HG03045 (cell line): ENCODE data around the gene LONP1.

Experiments
- ATAC-seq: cut with Tn5 transposase; IDR thresholded peaks from one replicate; pipeline ENCODE4 v1.9.1; 2021; ENCODE audit warnings: mild to moderate bottlenecking, moderate library complexity; ENCODE audit not compliant: unreplicated experiment

The LONP1 gene

GRCh38 chr19:5680084-5680436 is 39.9 kb downstream of the LONP1 start:
- ATAC-seq, result no peak

- ATAC-seq, result no peak
Measured at GRCh38 chr19:5679289-5680083, 40.5 kb downstream of the LONP1 start.

GRCh38 chr19:5678071-5678718 is 41.8 kb downstream of the LONP1 start:
- no peak for ATAC-seq

GRCh38 chr19:5677580-5677979 is 42.4 kb downstream of the LONP1 start:
- ATAC-seq, result no peak

- no peak for ATAC-seq
Measured at GRCh38 chr19:5677136-5677535, 42.8 kb downstream of the LONP1 start.

GRCh38 chr19:5676772-5677105 is 43.2 kb downstream of the LONP1 start:
- ATAC-seq, result no peak

- ATAC-seq, result no peak
Measured at GRCh38 chr19:5676105-5676771, 43.7 kb downstream of the LONP1 start.

GRCh38 chr19:5674714-5675113 is 45.2 kb downstream of the LONP1 start:
- no peak for ATAC-seq

- no peak for ATAC-seq
Measured at GRCh38 chr19:5673752-5674151, 46.2 kb downstream of the LONP1 start.

- ATAC-seq, result no peak
Measured at GRCh38 chr19:5672708-5673459, 47.1 kb downstream of the LONP1 start.

GRCh38 chr19:5671600-5671999 is 48.3 kb downstream of the LONP1 start:
- no peak for ATAC-seq

- ATAC-seq, result no peak
Measured at GRCh38 chr19:5669212-5669611, 50.7 kb downstream of the LONP1 start.

- ATAC-seq, result no peak
Measured at GRCh38 chr19:5667751-5668271, 52.1 kb downstream of the LONP1 start.

GRCh38 chr19:5666921-5667610 is 52.9 kb downstream of the LONP1 start:
- no peak for ATAC-seq

- no peak for ATAC-seq
Measured at GRCh38 chr19:5665781-5666513, 54.0 kb downstream of the LONP1 start.

GRCh38 chr19:5664515-5664914 is 55.4 kb downstream of the LONP1 start:
- no peak for ATAC-seq

- ATAC-seq, result no peak
Measured at GRCh38 chr19:5663904-5664303, 56.0 kb downstream of the LONP1 start.

- ATAC-seq, result no peak
Measured at GRCh38 chr19:5661483-5661882, 58.5 kb downstream of the LONP1 start.

GRCh38 chr19:5655412-5655811 is 64.5 kb downstream of the LONP1 start:
- ATAC-seq, result no peak

- no peak for ATAC-seq
Measured at GRCh38 chr19:5654931-5655330, 65.0 kb downstream of the LONP1 start.
